ENCODE data around the gene TBC1D14.

TBC1D14 gene

GRCh38 chr4:6932475-6932874 lies 22.8 kb downstream of the TBC1D14 start:
- DNase-seq, result no peak

GRCh38 chr4:6932918-6933317 lies 23.3 kb downstream of the TBC1D14 start:
- DNase-seq, result no peak

- no peak for DNase-seq
Observed at GRCh38 chr4:6933691-6934430, 24.2 kb downstream of the TBC1D14 start.

- DNase-seq, result no peak
Observed at GRCh38 chr4:6935965-6936364, 26.3 kb downstream of the TBC1D14 start.

- DNase-seq, result no peak
Observed at GRCh38 chr4:6937201-6937600, 27.6 kb downstream of the TBC1D14 start.

- no peak for DNase-seq
Observed at GRCh38 chr4:6937754-6938153, 28.1 kb downstream of the TBC1D14 start.

GRCh38 chr4:6938237-6938636 lies 28.6 kb downstream of the TBC1D14 start:
- no peak for DNase-seq

- DNase-seq, result no peak
Observed at GRCh38 chr4:6938647-6939271, 29.1 kb downstream of the TBC1D14 start.

- no peak for DNase-seq
Observed at GRCh38 chr4:6939761-6940743, 30.4 kb downstream of the TBC1D14 start.

GRCh38 chr4:6940744-6941137 lies 31.1 kb downstream of the TBC1D14 start:
- DNase-seq, result no peak

GRCh38 chr4:6941796-6942195 lies 32.2 kb downstream of the TBC1D14 start:
- no peak for DNase-seq

- no peak for DNase-seq
Observed at GRCh38 chr4:6942238-6942800, 32.7 kb downstream of the TBC1D14 start.

- no peak for DNase-seq
Observed at GRCh38 chr4:6943012-6943884, 33.6 kb downstream of the TBC1D14 start.

- DNase-seq, result no peak
Observed at GRCh38 chr4:6943885-6944225, 34.2 kb downstream of the TBC1D14 start.

- DNase-seq, result no peak
Observed at GRCh38 chr4:6944301-6945051, 34.9 kb downstream of the TBC1D14 start.

- DNase-seq, result no peak
Observed at GRCh38 chr4:6945052-6945409, 35.4 kb downstream of the TBC1D14 start.

GRCh38 chr4:6946497-6946896 lies 36.9 kb downstream of the TBC1D14 start:
- DNase-seq, result no peak

- no peak for DNase-seq
Observed at GRCh38 chr4:6948134-6948460, 38.5 kb downstream of the TBC1D14 start.

- no peak for DNase-seq
Observed at GRCh38 chr4:6951880-6952381, 42.3 kb downstream of the TBC1D14 start.

GRCh38 chr4:6953751-6954380 lies 44.2 kb downstream of the TBC1D14 start:
- DNase-seq, result no peak

Measured in NCI-H2107 (cell line).